GM21423 (cell line): ENCODE results near the gene SF3B3.
"Not testable (repeated sequence)": the region's sequence is repeated elsewhere in the genome, so short reads cannot be mapped to it uniquely, and the experiment has no call there.

ENCODE experiments used
- ATAC-seq: cut with Tn5 transposase; IDR thresholded peaks from one replicate; pipeline ENCODE4 v1.9.1; 2021; ENCODE audit warnings: mild to moderate bottlenecking, moderate library complexity; ENCODE audit not compliant: unreplicated experiment

Gene SF3B3

DNA sequence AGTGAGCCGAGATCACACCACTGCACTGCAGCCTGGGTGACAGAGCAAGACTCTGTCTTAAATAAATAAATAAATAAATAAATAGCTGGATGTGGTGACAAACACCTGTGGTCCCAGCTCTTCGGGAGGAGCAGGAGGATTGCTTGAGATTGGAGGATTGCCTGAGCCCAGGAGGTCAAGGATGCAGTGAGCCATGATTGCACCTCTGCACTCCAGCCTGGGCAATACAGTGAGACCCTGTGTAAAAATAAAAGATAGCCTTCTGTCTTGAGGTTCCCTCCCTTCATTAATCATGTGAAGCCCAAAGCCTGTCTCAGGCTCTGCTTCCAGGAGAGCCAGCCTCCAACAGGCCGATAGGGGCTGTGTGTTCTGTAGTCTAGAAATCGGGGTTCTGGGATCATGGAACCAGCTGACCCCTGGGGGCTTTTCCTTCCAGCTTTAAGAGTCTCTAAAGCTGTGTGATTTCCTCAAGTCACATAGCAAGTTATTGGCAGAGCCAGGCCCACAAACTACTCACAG is 88.2 kb downstream of the SF3B3 start:
- ATAC-seq = no peak

DNA sequence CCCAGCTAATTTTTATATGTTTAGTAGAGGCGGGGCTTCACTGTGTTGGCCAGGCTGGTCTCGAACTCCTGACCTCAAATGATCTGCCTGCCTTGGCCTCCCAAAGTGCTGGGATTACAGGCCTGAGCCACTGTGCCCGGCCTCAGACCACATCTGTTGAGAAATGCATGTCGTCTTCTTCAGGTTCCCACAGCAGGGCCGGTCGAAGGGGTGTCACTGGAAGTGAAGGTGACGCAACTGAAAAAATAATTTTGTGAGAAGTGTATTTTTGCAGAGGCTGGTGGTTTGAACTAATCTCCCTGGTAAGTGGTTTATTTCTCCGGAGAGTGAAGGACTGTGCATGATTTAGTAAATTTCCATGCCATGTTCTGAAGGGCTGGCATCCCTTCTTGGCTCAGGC is 89.3 kb downstream of the SF3B3 start:
- ATAC-seq = no peak

DNA sequence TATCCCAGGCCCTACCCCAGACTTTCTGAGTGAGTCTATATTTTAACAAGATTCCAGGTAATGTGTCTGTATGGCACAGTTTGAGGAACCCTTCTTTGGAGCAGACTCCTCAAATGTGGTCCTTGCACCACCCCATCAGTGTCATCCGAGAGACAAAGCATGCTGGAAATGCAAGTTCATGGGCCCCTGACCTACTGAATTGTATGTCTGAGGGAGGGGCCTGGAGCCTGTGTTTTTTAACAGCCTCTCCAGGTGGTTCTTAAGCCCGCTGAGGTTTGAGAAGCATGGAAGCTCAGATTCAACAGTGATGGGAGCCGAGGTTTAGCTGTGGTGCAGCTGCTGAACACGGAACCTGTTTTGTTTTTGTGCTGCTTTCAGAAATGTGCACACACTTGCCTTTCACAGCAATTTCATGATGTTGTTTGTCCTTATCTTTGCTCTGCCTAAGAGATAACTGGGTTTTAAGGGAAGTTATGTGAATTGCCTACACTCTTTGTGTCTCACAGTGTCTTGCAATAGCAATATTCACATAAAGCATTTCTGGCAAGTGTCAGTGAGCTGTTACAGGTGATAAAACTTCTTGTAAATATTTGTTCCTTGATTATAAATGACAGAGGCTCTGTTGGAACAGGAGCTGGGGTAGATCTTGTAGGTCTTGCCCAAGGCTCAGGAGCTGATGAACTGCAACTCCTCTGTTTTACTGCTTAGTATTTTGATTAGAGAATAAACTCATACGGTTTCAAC is 90.8 kb downstream of the SF3B3 start:
- no peak for ATAC-seq

DNA sequence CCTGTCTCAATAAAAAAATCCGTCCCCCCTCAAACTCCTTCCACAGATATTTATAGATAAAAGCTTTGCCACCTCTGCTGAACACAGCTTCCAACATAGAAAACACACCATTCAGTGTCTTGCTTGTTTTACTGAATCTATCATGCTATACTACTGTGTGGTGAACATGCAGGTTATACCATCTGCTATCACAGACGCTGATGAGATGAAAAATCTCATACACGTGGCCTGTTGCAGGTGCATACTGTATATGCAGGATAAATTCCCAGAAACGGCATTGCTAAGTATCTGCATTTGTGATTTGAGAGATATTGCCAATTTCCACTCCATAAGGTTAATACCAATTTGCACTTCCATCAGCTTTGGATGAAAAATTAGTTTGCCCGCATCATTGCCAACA is 92.3 kb downstream of the SF3B3 start:
- no peak for ATAC-seq

DNA sequence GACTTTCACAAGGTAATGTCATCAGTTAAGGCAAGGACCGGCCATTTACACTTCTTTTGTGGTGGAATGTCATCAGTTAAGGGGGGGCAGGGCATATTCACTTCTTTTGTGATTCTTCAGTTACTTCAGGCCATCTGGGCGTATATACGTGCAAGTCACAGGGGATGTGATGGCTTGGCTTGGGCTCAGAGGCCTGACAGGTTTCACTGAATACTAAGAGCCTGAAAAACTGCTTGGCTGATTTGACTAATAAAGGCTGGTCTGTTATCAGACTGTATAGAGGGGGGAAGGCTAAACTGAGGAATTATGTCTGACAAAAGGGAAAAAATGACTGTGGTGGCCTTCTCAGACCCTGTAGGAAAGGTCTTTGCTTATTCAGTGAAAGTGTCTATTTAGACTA is 98.2 kb downstream of the SF3B3 start:
- not testable (repeated sequence) for ATAC-seq
